Progenitor cell of endocrine pancreas (in vitro differentiated cells): ENCODE data around the gene PAPOLB. TPM values are rescaled to one million over a fixed set of nuclear protein-coding genes. Genes with fewer than 3 reads are reported as not detected.

ENCODE experiments used
- DNase-seq: peaks from one replicate; pipeline ENCODE4 v3.0.0; 2021; ENCODE audit warnings: low spot score; ENCODE audit not compliant: unreplicated experiment
- H3K27ac Mint-ChIP-seq: 2 replicates; pipeline ENCODE4 v1.8.0; 2021; ENCODE audit warnings: mild to moderate bottlenecking, moderate library complexity, mixed read lengths
- H3K27me3 Mint-ChIP-seq: 2 replicates; pipeline ENCODE4 v1.8.0; 2021; ENCODE audit warnings: mixed read lengths
- H3K36me3 Mint-ChIP-seq: 2 replicates; pipeline ENCODE4 v1.8.0; 2022; ENCODE audit warnings: mixed read lengths; ENCODE audit not compliant: insufficient read depth
- H3K4me1 Mint-ChIP-seq: 2 replicates; pipeline ENCODE4 v1.8.0; 2021; ENCODE audit warnings: low read depth, mixed read lengths
- H3K4me3 Mint-ChIP-seq: 2 replicates; pipeline ENCODE4 v1.8.0; 2021; ENCODE audit warnings: low read depth, mild to moderate bottlenecking, moderate library complexity, mixed read lengths
- H3K9me3 Mint-ChIP-seq: 2 replicates; pipeline ENCODE4 v1.8.0; 2021; ENCODE audit warnings: low read depth, mixed read lengths
- CTCF ChIP-seq: fragments of 200-600 bp; sonication (generic); IDR thresholded peaks from one replicate; pipeline ENCODE4 v1.5.0; 2021; ENCODE audit warnings: antibody characterized with exemption, mild to moderate bottlenecking; ENCODE audit not compliant: unreplicated experiment
- total RNA-seq: library from RNA; stranded (reverse); gene quantifications from 2 replicates; pipeline ENCODE4 v1.2.1, GENCODE V29; 2021

Gene PAPOLB
- total RNA-seq, 1 donor from 2014 or later = 0.10 TPM

- Mint-ChIP-seq H3K4me1 (no peaks in the 10 kb centered on the region), H3K36me3 (peaks cover 2% of the 10 kb centered on the region), H3K9me3 (peaks cover 5% of the 10 kb centered on the region), H3K27ac (no peak overlapping the region), H3K4me3 (no peak overlapping the region), H3K27me3 (peaks cover 6% of the 10 kb centered on the region)
- DNase-seq = no peak
- no peak for TF ChIP-seq CTCF
These were observed 11.5 kb downstream of the PAPOLB start for GRCh38 chr7:4850262-4850795.

GRCh38 chr7:4849390-4849789 lies 12.4 kb downstream of the PAPOLB start:
- Mint-ChIP-seq H3K4me3 (no peak overlapping the region), H3K27ac (no peak overlapping the region), H3K36me3 (peaks cover 2% of the 10 kb centered on the region), H3K27me3 (peaks cover 12% of the 10 kb centered on the region), H3K4me1 (no peaks in the 10 kb centered on the region), H3K9me3 (peaks cover 5% of the 10 kb centered on the region)
- no peak for DNase-seq
- peak; percentile 30 for TF ChIP-seq CTCF

- peak overlapping the region; percentile 52 for H3K4me3 Mint-ChIP-seq
- no peak for DNase-seq
These were observed 16.1 kb downstream of the PAPOLB start for GRCh38 chr7:4845740-4846142.

GRCh38 chr7:4842319-4843064 lies 19.3 kb downstream of the PAPOLB start:
- Mint-ChIP-seq H3K9me3 (no peaks in the 10 kb centered on the region), H3K4me3 (no peak overlapping the region)

More at GRCh38 chr7:4845740-4846142, 16.1 kb downstream of the PAPOLB start:
- TF ChIP-seq CTCF = peak; percentile 62
- Mint-ChIP-seq H3K27ac (peak overlapping the region; percentile 4), H3K9me3 (no peaks in the 10 kb centered on the region), H3K36me3 (no peaks in the 10 kb centered on the region), H3K27me3 (peaks cover 14% of the 10 kb centered on the region), H3K4me1 (no peaks in the 10 kb centered on the region)

GRCh38 chr7:4841836-4842235 lies 20.0 kb downstream of the PAPOLB start:
- Mint-ChIP-seq H3K4me3 (no peak overlapping the region), H3K4me1 (no peaks in the 10 kb centered on the region), H3K36me3 (no peaks in the 10 kb centered on the region), H3K9me3 (no peaks in the 10 kb centered on the region), H3K27ac (no peak overlapping the region), H3K27me3 (peaks cover 19% of the 10 kb centered on the region)
- no peak for DNase-seq
- no peak for TF ChIP-seq CTCF

More at GRCh38 chr7:4842319-4843064, 19.3 kb downstream of the PAPOLB start:
- Mint-ChIP-seq H3K27me3 (peaks cover 17% of the 10 kb centered on the region), H3K36me3 (no peaks in the 10 kb centered on the region), H3K4me1 (no peaks in the 10 kb centered on the region), H3K27ac (no peak overlapping the region)
- TF ChIP-seq CTCF = no peak
- DNase-seq = no peak
